Upper lobe of right lung (tissue), 1 donor: Measurements from ENCODE around the gene SRPK3. TPM values are rescaled to one million over a fixed set of nuclear protein-coding genes. Genes with fewer than 3 reads are reported as not detected.

Source experiments
- ATAC-seq: fragments of 200-7000 bp; cut with Tn5 transposase; one replicate; pipeline ENCODE4 v1.9.1; 2020; ENCODE audit warnings: mild to moderate bottlenecking, moderate library complexity
- DNase-seq: peaks from one replicate; pipeline ENCODE4 v3.0.0-alpha.2; 2020
- H3K27ac ChIP-seq: fragments of 200-600 bp; one replicate; pipeline ENCODE4 v1.8.0; 2022
- H3K27me3 ChIP-seq: fragments of 200-600 bp; one replicate; pipeline ENCODE4 v1.8.0; 2022; ENCODE audit warnings: mild to moderate bottlenecking
- H3K36me3 ChIP-seq: fragments of 200-600 bp; one replicate; pipeline ENCODE4 v1.8.0; 2022
- H3K4me1 ChIP-seq: fragments of 200-600 bp; one replicate; pipeline ENCODE4 v1.8.0; 2022
- H3K4me3 ChIP-seq: fragments of 200-600 bp; one replicate; pipeline ENCODE4 v1.8.0; 2022; ENCODE audit warnings: mild to moderate bottlenecking
- H3K9me3 ChIP-seq: fragments of 200-600 bp; one replicate; pipeline ENCODE4 v1.8.0; 2022
- CTCF ChIP-seq: fragments of 200-600 bp; IDR thresholded peaks from one replicate; pipeline ENCODE4 v1.8.0; 2022; ENCODE audit warnings: antibody characterized with exemption
- intact Hi-C: fragments of 100-400 bp; cut with DNase I; formaldehyde crosslinking; loops from one replicate; pipeline ENCODE4 v1.11.0; 2022
- total RNA-seq: library from RNA; stranded (reverse); fragmentation: NEBNext Ultra II Directional; extraction: Animal tissue kit (Norgen Biotek cat#: 25700); gene quantifications from one replicate; pipeline ENCODE4 v1.2.1, GENCODE V29; 2021
- donor health status: DM: no; HTN: yes; CAD: no; lungs with severe emphysema.

SRPK3 gene
- total RNA-seq, 1 donor from 2014 or later: not detected

GRCh38 chrX:153821066-153821465, 40.2 kb downstream of the SRPK3 start:
- no peaks in the 10 kb centered on the region for H3K27me3 ChIP-seq
- TF ChIP-seq CTCF: no peak
- H3K27ac ChIP-seq: no peak overlapping the region
- no peaks in the 10 kb centered on the region for H3K9me3 ChIP-seq
- intact Hi-C loops: no loop called here
- DNase-seq (no peak), ATAC-seq (no peak)
- H3K4me1 ChIP-seq: no peaks in the 10 kb centered on the region
- H3K4me3 ChIP-seq: no peak overlapping the region
- H3K36me3 ChIP-seq: no peaks in the 10 kb centered on the region

- Histone ChIP-seq H3K27me3 (no peaks in the 10 kb centered on the region), H3K4me1 (no peaks in the 10 kb centered on the region)
- no peak for ATAC-seq
Measured at GRCh38 chrX:153824348-153824747, 43.5 kb downstream of the SRPK3 start.

GRCh38 chrX:153825042-153825441, 44.2 kb downstream of the SRPK3 start:
- no peak for ATAC-seq
- TF ChIP-seq CTCF: no peak
- no peaks in the 10 kb centered on the region for H3K4me1 ChIP-seq
- no peak overlapping the region for H3K27ac ChIP-seq
- intact Hi-C loops: no loop called here
- H3K27me3 ChIP-seq: no peaks in the 10 kb centered on the region
- H3K36me3 ChIP-seq: no peaks in the 10 kb centered on the region
- no peak for DNase-seq
- H3K9me3 ChIP-seq: no peaks in the 10 kb centered on the region
- H3K4me3 ChIP-seq: no peak overlapping the region

More at GRCh38 chrX:153824348-153824747, 43.5 kb downstream of the SRPK3 start:
- Histone ChIP-seq H3K27ac (no peak overlapping the region), H3K36me3 (no peaks in the 10 kb centered on the region), H3K9me3 (no peaks in the 10 kb centered on the region), H3K4me3 (no peak overlapping the region)
- TF ChIP-seq CTCF: no peak
- DNase-seq: no peak
- intact Hi-C loops: no loop called here

DNA sequence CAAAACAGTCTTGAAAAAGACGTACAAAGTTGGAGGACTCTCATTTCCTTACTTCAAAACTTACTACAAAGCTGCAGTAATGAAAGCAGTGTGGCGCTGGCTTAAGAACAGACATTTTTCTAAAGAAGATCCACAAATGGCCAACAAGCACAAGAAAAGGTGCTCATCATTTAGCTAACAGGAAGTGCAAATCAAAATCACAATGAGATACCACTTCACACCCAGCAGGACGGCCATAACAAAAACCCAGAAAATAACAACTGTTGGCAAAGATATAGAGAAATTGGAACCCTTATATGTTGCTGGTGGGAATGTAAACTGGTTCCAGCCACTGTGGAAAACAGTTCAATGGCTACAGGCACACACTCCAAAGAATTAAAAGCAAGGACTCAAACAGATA, 46.2 kb downstream of the SRPK3 start:
- TF ChIP-seq CTCF: no peak
- intact Hi-C loops: no loop called here
- ATAC-seq: no peak
- Histone ChIP-seq H3K36me3 (no peaks in the 10 kb centered on the region), H3K4me1 (no peaks in the 10 kb centered on the region), H3K4me3 (no peak overlapping the region), H3K27ac (no peak overlapping the region), H3K27me3 (no peaks in the 10 kb centered on the region), H3K9me3 (no peaks in the 10 kb centered on the region)
- no peak for DNase-seq

GRCh38 chrX:153827903-153828302, 47.1 kb downstream of the SRPK3 start:
- Histone ChIP-seq H3K4me3 (no peak overlapping the region), H3K9me3 (no peaks in the 10 kb centered on the region), H3K4me1 (no peaks in the 10 kb centered on the region), H3K36me3 (no peaks in the 10 kb centered on the region), H3K27me3 (no peaks in the 10 kb centered on the region), H3K27ac (no peak overlapping the region)
- ATAC-seq: no peak
- no peak for TF ChIP-seq CTCF
- intact Hi-C loops: no loop called here
- no peak for DNase-seq

- Histone ChIP-seq H3K27ac (no peak overlapping the region), H3K36me3 (no peaks in the 10 kb centered on the region), H3K9me3 (no peaks in the 10 kb centered on the region), H3K4me1 (no peaks in the 10 kb centered on the region), H3K4me3 (peak overlapping the region; percentile 36), H3K27me3 (no peaks in the 10 kb centered on the region)
- ATAC-seq (no peak), DNase-seq (no peak)
- TF ChIP-seq CTCF: no peak
- intact Hi-C loops: no loop called here
Measured at GRCh38 chrX:153828308-153828707, 47.5 kb downstream of the SRPK3 start.
